Activated CD8-positive, alpha-beta T cell treated with anti-CD3 and anti-CD28 coated beads for 36 hours (primary cell): ENCODE measurements around the gene CKM. TPM values are rescaled to one million over a fixed set of nuclear protein-coding genes. Genes with fewer than 3 reads are reported as not detected.

Source experiments
- ATAC-seq: fragments of 200-7000 bp; cut with Tn5 transposase; one replicate; pipeline ENCODE4 v1.10.0; 2021; ENCODE audit warnings: mild to moderate bottlenecking, moderate library complexity
- CTCF ChIA-PET: fragments of 350-600 bp; sonication (Branson Sonifier 250); formaldehyde crosslinking; loops from one replicate; lab custom pipeline; 2021; ENCODE audit warnings: antibody characterized with exemption; lab: Charles Lee
- POLR2A ChIA-PET: fragments of 350-600 bp; sonication (Branson Sonifier 250); formaldehyde crosslinking; loops from one replicate; lab custom pipeline; 2021; ENCODE audit warnings: antibody characterized with exemption; lab: Charles Lee
- DNase-seq: peaks from one replicate; pipeline ENCODE4 v3.0.0-alpha.2; 2020
- H3K27ac Mint-ChIP-seq: one replicate; pipeline ENCODE4 v1.8.0; 2021; ENCODE audit warnings: mild to moderate bottlenecking, mixed read lengths
- H3K27me3 Mint-ChIP-seq: one replicate; pipeline ENCODE4 v1.8.0; 2021; ENCODE audit warnings: mixed read lengths
- H3K36me3 Mint-ChIP-seq: one replicate; pipeline ENCODE4 v1.8.0; 2021; ENCODE audit warnings: low read depth, mixed read lengths
- H3K4me1 Mint-ChIP-seq: one replicate; pipeline ENCODE4 v1.8.0; 2021; ENCODE audit warnings: low read depth, mixed read lengths
- H3K4me3 Mint-ChIP-seq: one replicate; pipeline ENCODE4 v1.8.0; 2021; ENCODE audit warnings: mild to moderate bottlenecking, moderate library complexity, mixed read lengths
- H3K9me3 Mint-ChIP-seq: one replicate; pipeline ENCODE4 v1.8.0; 2021; ENCODE audit warnings: mixed read lengths
- intact Hi-C: fragments of 100-400 bp; cut with micrococcal nuclease; formaldehyde crosslinking; loops from one replicate; pipeline ENCODE4 v1.10.0; 2022
- total RNA-seq, 2 experiments: library from RNA; stranded (reverse); gene quantifications; one replicate each; pipeline ENCODE4 v1.2.3, GENCODE V29; 2021
- TF ChIP-seq, protein P1 (sequence below): fragments of 200-600 bp; IDR thresholded peaks from one replicate; pipeline ENCODE4 v1.8.0; 2022; ENCODE audit warnings: antibody characterized with exemption, mild to moderate bottlenecking

The CKM gene
- total RNA-seq, 2 experiments from 2014 or later = not detected

DNA sequence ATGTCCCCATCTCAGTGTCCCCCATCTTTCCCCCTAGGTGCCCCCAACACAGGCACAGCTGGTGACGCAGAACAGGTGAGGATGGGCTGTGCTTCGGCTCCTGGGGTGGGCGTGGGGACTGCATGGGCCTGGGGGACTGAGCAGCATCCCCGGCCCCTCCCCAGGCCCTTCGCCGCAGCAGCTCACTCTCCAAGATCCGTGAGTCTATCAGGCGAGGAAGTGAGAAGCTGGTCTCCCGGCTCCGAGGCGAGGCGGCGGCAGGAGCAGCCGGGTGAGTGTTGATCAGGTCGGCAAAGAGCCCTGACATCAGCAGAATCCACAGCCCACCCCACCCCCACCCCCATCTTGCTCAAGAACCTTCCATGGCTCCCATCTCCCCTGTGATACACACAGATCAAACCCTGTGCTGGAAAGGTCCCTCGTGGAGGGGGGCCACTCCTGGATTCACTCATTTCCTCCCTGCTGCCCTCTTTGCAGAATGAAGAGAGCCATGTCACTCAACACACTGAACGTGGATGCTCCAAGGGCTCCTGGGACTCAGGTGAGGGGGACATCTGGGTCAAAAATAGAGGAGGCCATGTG is 27.9 kb upstream of the CKM start:
- ChIA-PET POLR2A (no interaction called here), CTCF (interaction anchor here (0.9 to 1.7 kb wide), 2 partner anchors 11 to 45 kb away, joined by 3 to 5 read pairs; no protein-coding TSS in a partner anchor)
- no peak overlapping the region for H3K4me3 Mint-ChIP-seq
- ATAC-seq (no peak), DNase-seq (no peak)
- H3K9me3 Mint-ChIP-seq = no peaks in the 10 kb centered on the region
- no peak overlapping the region for H3K27ac Mint-ChIP-seq
- no peaks in the 10 kb centered on the region for H3K4me1 Mint-ChIP-seq
- TF ChIP-seq, protein P1, sequence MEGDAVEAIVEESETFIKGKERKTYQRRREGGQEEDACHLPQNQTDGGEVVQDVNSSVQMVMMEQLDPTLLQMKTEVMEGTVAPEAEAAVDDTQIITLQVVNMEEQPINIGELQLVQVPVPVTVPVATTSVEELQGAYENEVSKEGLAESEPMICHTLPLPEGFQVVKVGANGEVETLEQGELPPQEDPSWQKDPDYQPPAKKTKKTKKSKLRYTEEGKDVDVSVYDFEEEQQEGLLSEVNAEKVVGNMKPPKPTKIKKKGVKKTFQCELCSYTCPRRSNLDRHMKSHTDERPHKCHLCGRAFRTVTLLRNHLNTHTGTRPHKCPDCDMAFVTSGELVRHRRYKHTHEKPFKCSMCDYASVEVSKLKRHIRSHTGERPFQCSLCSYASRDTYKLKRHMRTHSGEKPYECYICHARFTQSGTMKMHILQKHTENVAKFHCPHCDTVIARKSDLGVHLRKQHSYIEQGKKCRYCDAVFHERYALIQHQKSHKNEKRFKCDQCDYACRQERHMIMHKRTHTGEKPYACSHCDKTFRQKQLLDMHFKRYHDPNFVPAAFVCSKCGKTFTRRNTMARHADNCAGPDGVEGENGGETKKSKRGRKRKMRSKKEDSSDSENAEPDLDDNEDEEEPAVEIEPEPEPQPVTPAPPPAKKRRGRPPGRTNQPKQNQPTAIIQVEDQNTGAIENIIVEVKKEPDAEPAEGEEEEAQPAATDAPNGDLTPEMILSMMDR = no peak
- H3K27me3 Mint-ChIP-seq = peaks cover 9% of the 10 kb centered on the region
- peaks cover 9% of the 10 kb centered on the region for H3K36me3 Mint-ChIP-seq
- intact Hi-C loops = no loop called here

- H3K4me1 Mint-ChIP-seq = no peaks in the 10 kb centered on the region
- H3K4me3 Mint-ChIP-seq = no peak overlapping the region
- DNase-seq (no peak), ATAC-seq (no peak)
- TF ChIP-seq, protein P1 = no peak
- POLR2A ChIA-PET = interaction anchor here (0.6 kb wide), 1 partner anchor 198 kb away, joined by 3 read pairs; no protein-coding TSS in a partner anchor
- H3K27ac Mint-ChIP-seq = no peak overlapping the region
- CTCF ChIA-PET = interaction anchor here (1.7 kb wide), 1 partner anchor 10 kb away, joined by 5 read pairs; no protein-coding TSS in a partner anchor
- intact Hi-C loops = no loop called here
- no peaks in the 10 kb centered on the region for H3K9me3 Mint-ChIP-seq
- peaks cover 12% of the 10 kb centered on the region for H3K27me3 Mint-ChIP-seq
- H3K36me3 Mint-ChIP-seq = peaks cover 5% of the 10 kb centered on the region
These were observed 26.8 kb upstream of the CKM start for GRCh38 chr19:45349430-45349941.

DNA sequence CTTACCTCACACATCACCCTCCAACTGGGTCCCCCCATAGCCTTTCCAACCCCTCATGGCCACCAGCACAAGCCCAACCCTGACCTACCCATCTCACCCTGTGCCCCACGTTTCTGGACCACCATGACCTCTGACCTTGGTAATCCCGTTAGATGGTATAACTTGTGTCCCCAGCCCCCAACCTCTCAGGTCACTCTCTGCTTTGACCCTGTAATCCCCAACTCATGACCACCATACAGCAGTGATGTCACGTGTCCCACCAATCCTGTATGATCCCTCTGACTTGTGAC is 26.4 kb upstream of the CKM start:
- H3K36me3 Mint-ChIP-seq = peaks cover 5% of the 10 kb centered on the region
- no peak overlapping the region for H3K4me3 Mint-ChIP-seq
- no peak overlapping the region for H3K27ac Mint-ChIP-seq
- TF ChIP-seq, protein P1 = no peak
- no peaks in the 10 kb centered on the region for H3K4me1 Mint-ChIP-seq
- DNase-seq (no peak), ATAC-seq (no peak)
- intact Hi-C loops = no loop called here
- POLR2A ChIA-PET = interaction anchor here (0.6 kb wide), 1 partner anchor 197 kb away, joined by 3 read pairs; no protein-coding TSS in a partner anchor
- H3K9me3 Mint-ChIP-seq = no peaks in the 10 kb centered on the region
- H3K27me3 Mint-ChIP-seq = peaks cover 14% of the 10 kb centered on the region
- CTCF ChIA-PET = interaction anchor here (1.7 kb wide), 1 partner anchor 10 kb away, joined by 5 read pairs; no protein-coding TSS in a partner anchor

DNA sequence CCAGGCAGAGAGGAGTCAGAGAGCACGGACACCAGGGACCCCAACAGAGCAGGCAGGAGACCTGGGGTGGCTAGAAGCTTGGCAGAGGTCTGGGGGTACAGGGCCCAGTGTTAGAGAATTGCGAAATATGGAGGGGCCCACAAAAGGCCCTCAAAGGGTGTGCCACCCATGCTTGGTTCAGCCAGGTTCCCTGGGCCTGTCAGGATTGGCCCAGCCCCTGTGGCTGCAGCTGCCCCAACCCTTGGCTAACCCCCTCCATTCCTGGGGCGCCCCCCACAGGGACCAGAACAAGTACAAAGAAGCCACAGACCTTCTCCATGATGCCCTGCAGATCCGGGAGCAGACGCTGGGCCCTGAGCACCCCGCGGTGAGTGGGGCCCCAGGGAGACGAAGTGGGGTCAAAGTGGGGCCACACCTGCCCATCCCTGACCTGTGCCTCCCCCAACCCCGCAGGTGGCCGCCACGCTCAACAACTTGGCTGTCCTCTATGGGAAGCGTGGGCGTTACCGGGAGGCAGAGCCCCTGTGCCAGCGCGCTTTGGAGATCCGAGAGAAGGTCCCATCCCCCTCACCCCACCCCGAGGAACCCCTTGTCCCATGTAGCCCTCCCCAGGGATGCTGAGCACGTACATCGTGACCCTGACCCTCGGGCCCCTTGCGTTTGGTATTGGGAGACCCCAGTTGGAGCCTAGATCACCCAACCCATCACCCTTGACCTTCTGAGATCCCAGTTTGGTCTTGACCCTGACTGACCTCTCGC is 25.9 kb upstream of the CKM start:
- H3K9me3 Mint-ChIP-seq = no peaks in the 10 kb centered on the region
- intact Hi-C loops = no loop called here
- ATAC-seq = peak; percentile 20
- H3K4me3 Mint-ChIP-seq = no peak overlapping the region
- TF ChIP-seq, protein P1 = no peak
- H3K4me1 Mint-ChIP-seq = no peaks in the 10 kb centered on the region
- ChIA-PET POLR2A (interaction anchor here (0.6 kb wide), 1 partner anchor 197 kb away, joined by 3 read pairs; no protein-coding TSS in a partner anchor), CTCF (interaction anchor here (1.7 kb wide), 1 partner anchor 9 kb away, joined by 5 read pairs; no protein-coding TSS in a partner anchor)
- DNase-seq = no peak
- peaks cover 4% of the 10 kb centered on the region for H3K36me3 Mint-ChIP-seq
- peaks cover 15% of the 10 kb centered on the region for H3K27me3 Mint-ChIP-seq
- no peak overlapping the region for H3K27ac Mint-ChIP-seq
